Stimulated activated CD4-positive, alpha-beta T cell treated with anti-CD3 and anti-CD28 coated beads, Interleukin-1b, Interleukin-23, amount 100 ng/mL, for 1 hour (primary cell): ENCODE data around the gene ROPN1.
"Not testable (repeated sequence)": the region's sequence is repeated elsewhere in the genome, so short reads cannot be mapped to it uniquely, and the experiment has no call there.

Experiments used
- DNase-seq, 2 donors: peaks; one replicate each; pipeline ENCODE4 v3.0.0-alpha.2; 2020; ENCODE audit warnings: low read depth in 2 of 2

Gene ROPN1

DNA sequence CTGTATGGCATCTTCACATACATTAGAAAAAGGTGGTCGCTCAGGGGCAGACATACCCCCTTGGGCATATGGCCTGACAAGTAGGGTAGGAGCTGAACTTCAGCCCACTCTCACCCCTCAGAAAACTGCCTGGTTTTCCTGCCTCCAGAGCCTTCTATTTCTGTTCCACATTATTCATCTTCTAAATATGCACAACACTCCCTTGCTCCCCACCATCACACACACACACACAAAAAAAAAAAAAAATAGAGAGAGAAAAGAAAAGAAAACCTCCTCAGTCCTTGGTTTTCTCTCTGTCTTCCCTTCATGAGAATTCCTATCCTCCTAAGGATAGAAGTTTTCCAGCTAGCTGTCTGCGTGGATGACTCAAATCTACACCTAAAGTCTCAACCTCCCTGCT is 5.6 kb upstream of the ROPN1 start:
- no peak for DNase-seq

DNA sequence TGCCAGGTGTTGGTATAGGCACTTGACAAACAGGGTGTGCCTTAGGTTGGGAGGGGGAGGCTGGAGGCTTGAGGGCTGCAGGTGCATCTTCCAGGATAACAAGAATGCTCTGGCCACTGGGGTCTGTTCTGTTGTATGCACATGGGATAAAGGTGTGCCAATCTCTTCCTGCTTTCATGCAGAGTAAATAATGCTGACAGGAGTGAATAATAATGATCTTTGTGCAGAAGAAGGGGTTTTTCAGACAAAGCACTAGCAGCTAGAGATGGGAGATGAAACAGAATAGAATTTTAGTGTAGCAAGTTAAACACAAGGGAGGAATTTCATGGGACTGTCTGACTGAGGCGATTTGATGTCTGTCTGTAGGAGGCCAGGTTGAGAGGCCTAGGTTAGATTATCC is 1.9 kb upstream of the ROPN1 start:
- no peak for DNase-seq

DNA sequence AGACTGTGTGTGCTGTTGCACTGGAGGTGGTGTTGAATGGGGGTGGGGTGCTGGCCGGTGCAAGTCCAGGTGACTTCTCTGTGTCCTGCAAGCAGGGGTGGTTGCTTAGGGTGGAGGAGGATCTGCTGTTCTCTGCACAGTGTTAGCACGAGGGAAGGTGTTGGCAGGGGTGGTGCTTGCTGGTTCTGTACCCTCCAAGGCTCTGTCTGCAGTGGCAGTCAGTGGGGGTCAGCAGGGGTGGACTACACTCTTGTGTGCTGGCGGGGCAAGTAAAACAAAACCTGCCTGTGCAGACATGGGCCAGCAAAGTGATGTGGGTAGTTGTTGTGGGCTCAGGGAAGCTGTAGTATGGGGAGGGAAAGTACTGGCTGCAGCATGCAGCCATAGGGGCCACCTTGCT is 5.5 kb downstream of the ROPN1 start:
- DNase-seq = no peak

- no peak for DNase-seq
These were observed 7.0 kb downstream of the ROPN1 start for GRCh38 chr3:123984957-123985356.

DNA sequence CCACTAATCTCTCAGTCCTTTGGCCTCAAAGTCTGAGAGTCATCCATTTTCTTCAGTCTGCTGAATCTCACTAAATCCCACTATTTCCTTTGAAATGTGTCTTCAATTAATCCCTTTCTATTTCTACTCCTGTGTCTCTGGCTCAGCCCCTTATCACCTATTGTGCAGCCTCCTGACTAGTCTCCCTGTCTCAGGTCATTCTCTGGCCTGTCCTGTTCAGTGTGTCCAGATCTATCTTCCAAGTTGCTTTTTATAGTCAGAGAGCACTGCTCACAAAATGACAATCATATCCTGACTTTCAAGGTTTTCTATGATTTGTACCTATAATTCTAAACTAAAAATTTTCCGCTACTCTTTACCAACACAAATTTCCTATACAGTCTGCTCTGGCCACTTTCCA is 7.6 kb downstream of the ROPN1 start:
- DNase-seq = no peak

- not testable (repeated sequence) for DNase-seq
These were observed 10.6 kb downstream of the ROPN1 start for GRCh38 chr3:123981317-123981716.

DNA sequence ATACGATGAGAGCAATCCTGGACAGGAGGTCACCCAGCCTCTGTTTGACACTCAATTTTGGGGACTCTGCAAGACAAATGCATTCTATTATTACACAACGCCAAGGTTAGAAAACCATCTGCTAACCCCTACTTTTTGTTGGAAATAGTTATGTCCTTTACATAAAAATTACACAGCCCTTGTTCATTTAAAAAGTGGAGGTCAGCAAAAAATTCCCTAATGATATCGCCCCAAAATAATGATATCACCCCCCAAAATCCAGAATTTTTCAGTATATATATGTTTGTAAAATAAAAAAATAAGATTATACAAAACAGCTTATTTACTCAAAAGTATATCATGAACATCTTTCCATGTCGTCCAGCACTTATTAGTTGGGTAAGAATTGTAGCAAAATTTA is 11.4 kb downstream of the ROPN1 start:
- no peak for DNase-seq

DNA sequence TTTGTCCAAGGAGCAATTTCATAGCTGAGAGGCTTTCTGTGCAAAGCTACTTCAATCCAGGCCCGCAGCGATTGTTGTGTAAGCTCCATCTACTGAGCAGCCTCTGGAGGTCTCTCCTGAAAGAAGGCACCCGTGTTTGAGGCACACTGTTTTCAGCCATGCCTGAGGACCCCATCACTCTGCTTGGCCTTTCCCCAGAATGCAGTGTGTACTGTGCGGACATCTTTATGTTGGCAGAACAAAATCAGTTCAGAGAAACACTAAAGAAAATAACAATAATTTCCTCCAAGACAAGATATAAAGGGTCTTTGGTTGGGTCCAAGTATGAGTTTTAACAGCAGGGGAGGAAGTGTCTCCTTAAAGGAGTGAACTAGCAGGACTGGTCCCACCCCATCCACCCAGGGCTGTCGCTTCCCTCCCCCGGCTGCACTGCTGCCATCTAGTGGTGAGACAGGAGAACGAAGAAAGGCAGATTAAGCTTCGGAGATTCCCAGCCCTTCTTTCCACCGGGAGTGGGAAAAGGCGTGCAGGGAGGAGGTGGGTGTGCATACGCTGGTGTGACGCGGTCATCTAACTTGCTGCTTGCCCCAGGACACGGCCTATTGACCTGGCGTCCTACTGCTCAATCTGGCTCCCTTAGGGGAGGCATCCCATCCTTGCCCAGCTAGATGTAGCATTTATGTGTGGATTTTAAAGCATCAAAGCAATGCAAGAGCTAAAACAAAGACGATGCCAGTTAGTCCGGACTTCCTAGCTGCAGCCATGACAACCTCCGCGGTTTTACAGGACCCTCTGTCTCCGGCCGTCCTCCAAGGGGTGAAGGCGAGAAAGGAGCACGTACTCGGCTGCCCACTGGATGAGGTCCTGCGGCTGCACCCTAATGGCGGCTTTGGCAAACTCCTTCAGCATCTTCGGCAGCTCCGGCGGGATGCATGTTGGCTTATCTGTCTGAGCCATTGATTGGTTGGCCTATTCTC is 12.1 kb downstream of the ROPN1 start:
- not testable (repeated sequence) for DNase-seq

DNA sequence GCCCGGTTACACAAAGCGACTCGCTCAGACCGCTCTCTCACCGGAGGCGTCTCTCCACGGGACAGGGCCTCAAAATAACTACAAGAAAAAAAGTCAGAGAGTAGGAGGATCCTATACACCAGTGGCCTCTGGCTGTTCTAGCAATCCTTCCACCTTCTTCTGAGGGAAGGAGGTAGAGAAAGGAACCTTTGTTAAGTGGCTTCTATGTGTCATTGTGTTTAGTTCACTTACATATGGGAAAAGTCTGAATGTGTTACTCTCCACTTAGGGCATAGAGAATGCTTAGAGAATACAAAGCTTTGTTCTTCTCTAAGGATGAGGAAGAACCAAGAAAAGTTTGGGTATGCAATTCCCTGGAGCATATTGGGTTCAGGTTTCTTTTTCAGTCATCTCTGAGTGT is 15.0 kb downstream of the ROPN1 start:
- not testable (repeated sequence) for DNase-seq

DNA sequence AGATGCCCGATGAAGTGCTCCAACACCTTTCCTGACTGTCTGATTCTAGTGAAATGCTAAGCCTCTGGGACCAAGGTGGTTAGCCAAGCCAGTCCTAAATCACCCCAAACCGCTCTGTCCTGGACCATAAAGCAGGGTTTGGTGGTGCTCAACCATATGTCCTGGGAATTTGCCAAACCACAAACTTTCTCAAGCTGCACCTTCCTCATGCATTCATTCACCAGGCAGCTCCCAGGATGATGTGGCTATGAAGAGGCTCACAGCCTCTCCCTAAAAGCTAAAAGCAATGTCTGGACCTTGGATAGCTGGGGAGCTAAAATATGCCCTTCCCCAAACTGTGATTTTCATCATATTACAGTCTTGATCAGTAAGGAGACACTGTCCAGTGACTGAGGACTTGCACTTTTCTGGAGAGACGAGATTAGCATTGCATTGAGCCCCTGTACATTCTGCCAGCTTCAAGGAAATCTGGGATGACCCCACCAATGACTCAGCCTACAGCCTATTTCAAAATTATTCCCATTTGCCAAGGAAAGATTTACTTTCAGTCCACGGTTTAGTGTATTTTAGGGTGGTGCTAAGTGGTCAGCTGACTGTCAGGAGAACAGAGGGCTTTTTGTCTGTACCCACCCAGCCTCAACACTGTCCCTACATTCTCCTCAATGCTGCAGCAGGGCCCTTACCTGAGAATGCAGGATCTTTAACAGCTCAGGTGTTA is 15.6 kb downstream of the ROPN1 start:
- not testable (repeated sequence) for DNase-seq

DNA sequence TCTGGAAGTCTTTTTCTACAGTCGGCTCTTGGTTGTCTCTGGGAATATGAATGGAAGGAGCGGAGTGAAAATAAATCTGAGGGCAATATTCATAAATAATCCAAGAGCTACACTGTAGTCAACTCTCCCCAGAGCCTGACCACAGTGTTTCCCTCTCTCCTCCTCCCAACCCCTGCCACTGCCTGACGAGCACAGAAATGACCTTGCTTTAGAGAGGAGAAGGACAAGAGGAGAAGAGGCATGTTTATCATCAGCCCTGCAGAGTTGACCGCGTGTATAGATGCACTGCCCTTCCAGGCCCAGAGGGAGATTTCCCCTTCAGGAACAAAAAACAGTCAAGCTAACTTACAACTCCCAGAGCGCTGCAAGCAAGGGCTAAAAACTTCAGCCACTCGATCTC is 16.9 kb downstream of the ROPN1 start:
- DNase-seq = not testable (repeated sequence)

- no peak for DNase-seq
These were observed 20.5 kb downstream of the ROPN1 start for GRCh38 chr3:123971406-123971805.

DNA sequence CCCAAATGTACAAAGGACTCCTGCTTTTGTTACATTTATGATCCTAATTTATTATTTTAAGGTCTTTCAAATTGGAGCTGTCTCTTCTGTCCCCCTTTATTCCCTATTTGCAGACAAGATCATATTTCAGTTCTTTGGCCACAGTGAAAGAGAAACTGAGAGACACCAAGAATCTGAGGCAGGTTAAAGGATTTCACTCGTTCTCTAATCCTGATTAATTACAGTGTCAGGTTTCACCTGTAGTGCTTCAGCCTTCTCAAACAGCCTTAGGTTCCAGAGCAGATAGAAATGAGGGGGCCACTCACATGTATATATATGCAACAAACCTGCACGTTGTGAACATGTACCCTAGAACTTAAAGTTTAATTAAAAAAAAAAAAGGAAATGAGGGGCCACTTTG is 24.7 kb downstream of the ROPN1 start:
- not testable (repeated sequence) for DNase-seq

GRCh38 chr3:123966799-123967198 is 25.1 kb downstream of the ROPN1 start:
- not testable (repeated sequence) for DNase-seq

DNA sequence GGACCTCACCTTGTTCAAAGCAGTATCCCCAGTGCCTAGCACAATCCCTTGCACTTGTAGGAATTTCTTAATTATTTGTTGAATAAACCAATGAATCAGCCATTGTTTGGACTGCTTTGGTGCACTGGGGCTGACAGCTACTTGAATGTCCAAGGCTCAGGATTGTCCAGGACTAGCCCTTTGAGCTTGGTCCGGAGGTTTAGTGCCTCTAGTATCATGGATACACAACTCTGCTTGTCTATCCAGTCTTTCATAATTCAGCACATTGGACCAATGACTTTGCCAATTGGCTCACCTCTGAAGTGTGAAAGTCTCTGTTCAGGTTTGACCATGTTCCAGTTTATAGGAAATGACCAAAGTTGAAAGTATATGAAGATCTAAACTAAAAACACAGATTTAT is 27.1 kb downstream of the ROPN1 start:
- not testable (repeated sequence) for DNase-seq

DNA sequence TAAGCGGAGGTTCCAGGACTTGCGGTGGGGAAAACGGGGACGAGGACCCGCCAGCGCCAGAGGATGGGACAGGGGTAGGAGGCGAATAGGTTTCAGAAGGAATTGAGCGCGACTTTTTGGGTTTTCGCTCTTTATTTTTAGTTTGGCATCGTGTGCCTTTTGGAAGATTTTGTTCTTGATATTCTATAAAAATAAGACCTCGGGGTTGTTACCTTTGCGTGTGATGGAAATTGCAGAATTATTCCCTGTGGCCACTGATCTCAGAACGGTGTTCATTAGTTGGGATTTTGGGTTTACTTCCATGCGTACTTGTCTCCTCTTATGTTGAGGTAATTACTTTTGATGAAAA is 30.4 kb downstream of the ROPN1 start:
- DNase-seq = no peak

DNA sequence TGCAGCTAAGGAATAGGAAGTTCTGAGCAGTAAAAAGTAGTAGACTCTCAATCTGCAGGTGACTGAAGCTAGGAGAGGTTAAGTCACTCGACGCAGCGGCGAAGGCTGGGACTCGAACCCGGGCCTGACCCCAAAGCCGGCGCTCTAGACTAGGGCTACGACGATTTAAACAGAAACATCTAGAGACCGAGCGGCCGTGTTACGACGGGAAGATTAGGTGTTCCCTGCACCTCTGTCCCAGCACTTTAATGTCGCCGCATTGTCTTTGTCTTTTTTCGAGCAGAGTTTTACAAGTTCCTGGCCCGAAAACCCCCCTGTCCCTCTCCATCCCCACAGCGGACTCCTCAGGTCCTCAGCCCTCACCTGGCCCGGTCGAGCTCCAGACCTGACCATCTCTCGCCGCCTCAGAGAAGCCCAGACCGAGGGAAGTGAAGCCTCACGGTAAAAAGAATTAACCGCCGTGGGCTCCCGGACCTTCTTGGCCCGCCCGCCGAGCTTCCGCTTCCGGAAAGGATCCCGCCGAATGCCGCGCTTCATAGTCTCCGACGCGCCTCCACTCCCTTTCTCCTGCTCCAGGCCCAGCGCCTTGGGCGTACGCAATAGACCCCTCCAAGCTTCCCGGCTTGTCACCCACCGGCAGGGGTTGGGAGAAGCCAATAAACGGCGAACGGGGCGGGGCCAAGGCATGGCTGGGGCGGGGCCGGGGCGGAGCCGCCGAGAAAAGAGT is 31.0 kb downstream of the ROPN1 start, which contains the start of gene CCDC14:
CCDC14 (minus strand) TSS at position 449 of the 727 bp plus-strand sequence; CDS start at position 393, 56 bp downstream.
- DNase-seq = peak; percentile 26 to 72

DNA sequence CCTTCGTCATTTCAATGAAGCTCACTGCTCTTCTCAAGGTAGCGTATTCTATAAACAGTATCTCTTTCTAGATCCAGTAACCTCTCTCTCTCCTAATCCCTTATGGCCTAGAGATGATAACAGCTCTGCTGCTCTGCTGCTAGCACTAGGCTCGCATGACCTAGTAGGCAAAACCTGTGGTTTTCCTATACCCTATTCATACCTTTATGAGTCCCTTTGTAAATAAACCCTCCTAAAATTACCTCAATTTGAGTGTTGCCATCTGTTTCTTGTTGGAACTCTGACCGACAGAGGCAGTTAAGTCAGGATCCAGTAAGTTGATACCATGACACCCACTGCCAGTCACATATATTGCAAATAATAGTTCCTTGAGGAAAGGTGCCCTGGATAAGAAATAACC is 38.2 kb downstream of the ROPN1 start:
- no peak for DNase-seq

- DNase-seq = no peak
These were observed 38.9 kb downstream of the ROPN1 start for GRCh38 chr3:123952844-123953520.

GRCh38 chr3:123951522-123952447 is 40.1 kb downstream of the ROPN1 start:
- no peak for DNase-seq
